GM12801 (cell line): ENCODE data around the gene ALG11.

Source experiments
- CTCF ChIP-seq: IDR thresholded peaks from one replicate; pipeline ENCODE4 v1.5.1; 2011; ENCODE audit warnings: control low read depth; ENCODE audit not compliant: insufficient read length; ENCODE audit errors: extremely low read depth

The ALG11 gene

GRCh38 chr13:52009946-52010345, 2.3 kb upstream of the ALG11 start:
- TF ChIP-seq CTCF: no peak

- TF ChIP-seq CTCF: no peak
Observed at GRCh38 chr13:52010890-52011631, 1.1 kb upstream of the ALG11 start, which contains the start of gene ATP7B. Gene ATP7B, minus strand, starts transcription at chr13:52011450. Its CDS starts 113 bp downstream, at chr13:52011337.

- TF ChIP-seq CTCF: no peak
Observed at GRCh38 chr13:52012512-52012836, 276 bp downstream of the ALG11 start.

GRCh38 chr13:52016296-52016695, 4.1 kb downstream of the ALG11 start:
- no peak for TF ChIP-seq CTCF

GRCh38 chr13:52020191-52020590, 8.0 kb downstream of the ALG11 start:
- TF ChIP-seq CTCF: no peak

- TF ChIP-seq CTCF: no peak
Observed at GRCh38 chr13:52022356-52022755, 10.2 kb downstream of the ALG11 start.

GRCh38 chr13:52024481-52024880, 12.3 kb downstream of the ALG11 start, which contains the start of gene UTP14C:
Gene UTP14C, plus strand, starts transcription at chr13:52024691. Its CDS starts 4,114 bp downstream, at chr13:52028805.
- TF ChIP-seq CTCF: no peak
